ENCODE data around the gene LAMA2.
"Not testable (repeated sequence)": the region's sequence is repeated elsewhere in the genome, so short reads cannot be mapped to it uniquely, and the experiment has no call there.

LAMA2 gene

GRCh38 chr6:129141499-129141898 lies 258.6 kb downstream of the LAMA2 start:
- no peak for DNase-seq (ENCODE audit: low spot score)

GRCh38 chr6:129146902-129147301 lies 264.0 kb downstream of the LAMA2 start:
- no peak for DNase-seq (ENCODE audit: low spot score)
- no peak for TF ChIP-seq CTCF (IDR thresholded peaks at IDR 0.05; ENCODE audit: extremely low read depth, insufficient read depth, missing control alignments)
- in situ Hi-C loops (cut with MboI; ENCODE audit: low pct_unique_long_range_greater_than_20kb, low sequenced_read_pairs, unreplicated experiment) = no loop called here

More at GRCh38 chr6:129141499-129141898, 258.6 kb downstream of the LAMA2 start:
- TF ChIP-seq CTCF (IDR thresholded peaks at IDR 0.05; ENCODE audit: extremely low read depth, insufficient read depth, missing control alignments) = no peak
- in situ Hi-C loops (cut with MboI; ENCODE audit: low pct_unique_long_range_greater_than_20kb, low sequenced_read_pairs, unreplicated experiment) = no loop called here

- in situ Hi-C loops (cut with MboI; ENCODE audit: low pct_unique_long_range_greater_than_20kb, low sequenced_read_pairs, unreplicated experiment) = no loop called here
- no peak for DNase-seq (ENCODE audit: low spot score)
- no peak for TF ChIP-seq CTCF (IDR thresholded peaks at IDR 0.05; ENCODE audit: extremely low read depth, insufficient read depth, missing control alignments)
Measured at GRCh38 chr6:129150507-129150906, 267.6 kb downstream of the LAMA2 start.

- no peak for TF ChIP-seq CTCF (IDR thresholded peaks at IDR 0.05; ENCODE audit: extremely low read depth, insufficient read depth, missing control alignments)
- in situ Hi-C loops (cut with MboI; ENCODE audit: low pct_unique_long_range_greater_than_20kb, low sequenced_read_pairs, unreplicated experiment) = no loop called here
- DNase-seq (ENCODE audit: low spot score) = no peak
Measured at GRCh38 chr6:129153257-129153656, 270.3 kb downstream of the LAMA2 start.

- in situ Hi-C loops (cut with MboI; ENCODE audit: low pct_unique_long_range_greater_than_20kb, low sequenced_read_pairs, unreplicated experiment); DNase-seq (ENCODE audit: low spot score): not testable (repeated sequence)
Measured at GRCh38 chr6:129159242-129159641, 276.3 kb downstream of the LAMA2 start.

- DNase-seq (ENCODE audit: low spot score) = no peak
- no peak for TF ChIP-seq CTCF (IDR thresholded peaks at IDR 0.05; ENCODE audit: extremely low read depth, insufficient read depth, missing control alignments)
- in situ Hi-C loops (cut with MboI; ENCODE audit: low pct_unique_long_range_greater_than_20kb, low sequenced_read_pairs, unreplicated experiment) = no loop called here
Measured at GRCh38 chr6:129162605-129163004, 279.7 kb downstream of the LAMA2 start.

- TF ChIP-seq CTCF (IDR thresholded peaks at IDR 0.05; ENCODE audit: extremely low read depth, insufficient read depth, missing control alignments) = no peak
- in situ Hi-C loops (cut with MboI; ENCODE audit: low pct_unique_long_range_greater_than_20kb, low sequenced_read_pairs, unreplicated experiment) = no loop called here
Measured at GRCh38 chr6:129163551-129163950, 280.6 kb downstream of the LAMA2 start.

More at GRCh38 chr6:129163551-129163950, 280.6 kb downstream of the LAMA2 start:
- no peak for DNase-seq (ENCODE audit: low spot score)
